H1 (cell line): ENCODE results near the gene CLDN24. TPM values are rescaled to one million over a fixed set of nuclear protein-coding genes. Genes with fewer than 3 reads are reported as not detected.

ENCODE experiments used
- CTCF ChIA-PET: fragments of 300-600 bp; sonication (Branson Sonifier 250); formaldehyde crosslinking; loops from one replicate; lab custom pipeline; 2021; ENCODE audit not compliant: partially characterized antibody; lab: Charles Lee
- POLR2A ChIA-PET: fragments of 300-600 bp; sonication (Branson Sonifier 250); formaldehyde crosslinking; loops from one replicate; lab custom pipeline; 2021; ENCODE audit warnings: inconsistent platforms; ENCODE audit not compliant: partially characterized antibody; lab: Charles Lee
- DNase-seq, 2 experiments: peaks; one replicate each; pipeline versions ENCODE4 v3.0.0 to v3.0.0-alpha.2; 2010 to 2022; ENCODE audit warnings: low spot score in 2 of 2, low read depth in 1 of 2, mixed read lengths in 1 of 2
- FAIRE-seq: peaks from 2 replicates; lab custom pipeline; 2011; peaks lifted over from hg19 to GRCh38; lab: Jason Lieb, UNC
- H2AFZ ChIP-seq: 2 replicates; pipeline ENCODE4 v1.8.1; 2012; ENCODE audit warnings: low read length, inconsistent platforms
- H2AK5ac ChIP-seq: 2 replicates; pipeline ENCODE4 v1.6.1; 2013; ENCODE audit warnings: low read depth, low read length
- H2BK120ac ChIP-seq: replicated peaks from 2 replicates; pipeline ENCODE3; 2013; ENCODE audit warnings: low read depth, low read length, inconsistent platforms
- H2BK12ac ChIP-seq: 2 replicates; pipeline ENCODE4 v1.6.1; 2013; ENCODE audit warnings: low read depth, low read length
- H2BK15ac ChIP-seq: 2 replicates; pipeline ENCODE4 v1.6.1; 2013; ENCODE audit warnings: low read length
- H2BK20ac ChIP-seq: 2 replicates; pipeline ENCODE4 v1.6.1; 2013; ENCODE audit warnings: low read length
- H2BK5ac ChIP-seq: 2 replicates; pipeline ENCODE4 v1.6.1; 2013; ENCODE audit warnings: low read depth, low read length
- H3K14ac ChIP-seq: 2 replicates; pipeline ENCODE4 v1.6.1; 2013; ENCODE audit warnings: inconsistent platforms; ENCODE audit not compliant: insufficient read length
- H3K18ac ChIP-seq: 2 replicates; pipeline ENCODE4 v1.6.1; 2013; ENCODE audit warnings: low read length; ENCODE audit errors: extremely low read depth
- H3K23ac ChIP-seq: 2 replicates; pipeline ENCODE4 v1.6.1; 2013; ENCODE audit warnings: inconsistent platforms; ENCODE audit not compliant: insufficient read length
- H3K23me2 ChIP-seq: 2 replicates; pipeline ENCODE4 v1.6.1; 2013; ENCODE audit warnings: low read depth, low read length
- H3K27ac ChIP-seq: 2 replicates; pipeline ENCODE4 v1.6.1; 2011; ENCODE audit warnings: low read depth, low read length, inconsistent platforms
- H3K27me3 ChIP-seq, 4 experiments: replicated peaks in 1 of 4; 1 replicate in 1 of 4; 2 replicates in 3 of 4; pipeline versions ENCODE4 v1.6.1 to v1.8.1; 2011 to 2013; ENCODE audit warnings: low read length in 3 of 4, mild to moderate bottlenecking in 3 of 4, inconsistent platforms in 2 of 4, mixed read lengths in 2 of 4, moderate library complexity in 1 of 4; ENCODE audit not compliant: control insufficient read depth in 3 of 4, insufficient read depth in 3 of 4; ENCODE audit errors: extremely low read depth in 1 of 4
- H3K36me3 ChIP-seq, 4 experiments: 2 replicates each; pipeline versions ENCODE4 v1.6.1 to v1.8.1; 2011 to 2013; ENCODE audit warnings: mild to moderate bottlenecking in 4 of 4, low read length in 3 of 4, moderate library complexity in 2 of 4, control low read depth in 1 of 4, inconsistent platforms in 1 of 4; ENCODE audit not compliant: insufficient read depth in 4 of 4, control insufficient read depth in 2 of 4
- H3K4ac ChIP-seq: replicated peaks from 2 replicates; pipeline ENCODE3; 2013; ENCODE audit warnings: low read length, low read depth, mixed read lengths, inconsistent platforms; ENCODE audit not compliant: insufficient read length
- H3K4me1 ChIP-seq, 4 experiments: replicated peaks in 1 of 4; 1 replicate in 1 of 4; 2 replicates in 3 of 4; pipeline versions ENCODE4 v1.6.1 to v1.8.1; 2011 to 2013; ENCODE audit warnings: low read length in 3 of 4, inconsistent platforms in 2 of 4, mixed read lengths in 1 of 4; ENCODE audit not compliant: insufficient read depth in 4 of 4, control insufficient read depth in 3 of 4
- H3K4me2 ChIP-seq, 2 experiments: 2 replicates each; pipeline versions ENCODE4 v1.6.1 to v1.8.1; 2011 to 2013; ENCODE audit warnings: low read depth in 2 of 2, low read length in 2 of 2, control low read depth in 1 of 2, inconsistent platforms in 1 of 2, mild to moderate bottlenecking in 1 of 2; ENCODE audit not compliant: insufficient read depth in 1 of 2
- H3K4me3 ChIP-seq, 4 experiments: fragments of 200-600, 300-600 bp in 1 of 4; sonication (generic), shearing (Covaris generic), sonication (Bioruptor Twin) in 1 of 4; 2 replicates each; pipeline versions ENCODE4 v1.5.1 to v1.8.1; 2011 to 2016; ENCODE audit warnings: low read length in 4 of 4, low read depth in 3 of 4, control low read depth in 2 of 4, inconsistent platforms in 2 of 4, mild to moderate bottlenecking in 2 of 4, mixed read lengths in 1 of 4, moderate library complexity in 1 of 4; ENCODE audit not compliant: insufficient read depth in 2 of 4; ENCODE audit errors: extremely low read depth in 1 of 4
- H3K56ac ChIP-seq: replicated peaks from 2 replicates; pipeline ENCODE3; 2013; ENCODE audit warnings: low read depth, mild to moderate bottlenecking, mixed read lengths, low read length, inconsistent platforms; ENCODE audit not compliant: insufficient read length
- H3K79me1 ChIP-seq: 2 replicates; pipeline ENCODE4 v1.6.1; 2013; ENCODE audit warnings: low read depth, low read length, control low read depth
- H3K79me2 ChIP-seq, 2 experiments: 2 replicates each; pipeline versions ENCODE4 v1.6.1 to v1.8.1; 2012 to 2013; ENCODE audit warnings: low read length in 2 of 2, mild to moderate bottlenecking in 2 of 2, inconsistent platforms in 1 of 2; ENCODE audit not compliant: insufficient read depth in 2 of 2, control insufficient read depth in 1 of 2
- H3K9ac ChIP-seq, 4 experiments: replicated peaks in 1 of 4; 1 replicate in 1 of 4; 2 replicates in 3 of 4; pipeline versions ENCODE4 v1.6.1 to v1.8.1; 2011 to 2013; ENCODE audit warnings: low read depth in 3 of 4, low read length in 3 of 4, control low read depth in 2 of 4, mild to moderate bottlenecking in 2 of 4, moderate library complexity in 2 of 4, inconsistent platforms in 1 of 4; ENCODE audit errors: extremely low read depth in 1 of 4
- H3K9me3 ChIP-seq, 2 experiments: 2 replicates each; pipeline versions ENCODE4 v1.6.1 to v1.8.1; 2012 to 2013; ENCODE audit warnings: mild to moderate bottlenecking in 2 of 2, moderate library complexity in 2 of 2, control low read depth in 1 of 2, inconsistent platforms in 1 of 2, low read depth in 1 of 2, low read length in 1 of 2, mixed read lengths in 1 of 2; ENCODE audit not compliant: insufficient read depth in 2 of 2
- H4K20me1 ChIP-seq, 2 experiments: replicated peaks in 1 of 2; 2 replicates each; pipeline versions ENCODE3 to v1.8.1; 2011 to 2013; ENCODE audit warnings: inconsistent platforms in 2 of 2, low read length in 2 of 2, mild to moderate bottlenecking in 1 of 2; ENCODE audit not compliant: insufficient read depth in 2 of 2, control insufficient read depth in 1 of 2
- H4K5ac ChIP-seq: 2 replicates; pipeline ENCODE4 v1.6.1; 2013; ENCODE audit warnings: low read length, low read depth, mixed read lengths, inconsistent platforms; ENCODE audit not compliant: insufficient read length
- H4K8ac ChIP-seq: 2 replicates; pipeline ENCODE4 v1.8.0; 2013; ENCODE audit warnings: mild to moderate bottlenecking, moderate library complexity, low read length, inconsistent platforms; ENCODE audit not compliant: insufficient read depth; ENCODE audit errors: extremely low read depth
- H4K91ac ChIP-seq: replicated peaks from 2 replicates; pipeline ENCODE3; 2013; ENCODE audit warnings: low read length, mixed read lengths, inconsistent platforms; ENCODE audit not compliant: insufficient read length
- ASH2L ChIP-seq: fragments of 200-600, 300-600 bp; sonication (generic); IDR thresholded peaks from one replicate; pipeline ENCODE4 v1.7.1; 2017; ENCODE audit warnings: low read length
- BCL11A ChIP-seq, 2 experiments: IDR thresholded peaks; one replicate each; pipeline ENCODE4 v1.6.1; 2011; ENCODE audit warnings: low read depth in 2 of 2, low read length in 2 of 2, mild to moderate bottlenecking in 2 of 2
- CREB1 ChIP-seq: IDR thresholded peaks from 2 replicates; pipeline ENCODE4 v1.6.1; 2012; ENCODE audit warnings: inconsistent platforms
- EP300 ChIP-seq, 2 experiments: IDR thresholded peaks; 1 replicate in 1 of 2; 2 replicates in 1 of 2; pipeline ENCODE4 v1.6.1; 2011 to 2012; ENCODE audit warnings: low read depth in 2 of 2, low read length in 2 of 2, mild to moderate bottlenecking in 2 of 2, borderline replicate concordance in 1 of 2, inconsistent platforms in 1 of 2, moderate library complexity in 1 of 2
- JUND ChIP-seq: IDR thresholded peaks from 2 replicates; pipeline ENCODE4 v1.6.1; 2011; ENCODE audit warnings: mild to moderate bottlenecking, improper control_type of control experiment, low read length
- NANOG ChIP-seq: IDR thresholded peaks from 2 replicates; pipeline ENCODE4 v1.6.1; 2011; ENCODE audit warnings: low read length, low read depth, mild to moderate bottlenecking, inconsistent platforms; ENCODE audit not compliant: insufficient read depth, poor library complexity, severe bottlenecking
- NRF1 ChIP-seq: IDR thresholded peaks from 2 replicates; pipeline ENCODE4 v1.6.1; 2011; ENCODE audit warnings: mild to moderate bottlenecking, low read depth, low read length, improper control_type of control experiment
- POLR2AphosphoS5 ChIP-seq: IDR thresholded peaks from 2 replicates; pipeline ENCODE4 v1.6.1; 2011; ENCODE audit warnings: low read depth, low read length
- RAD21 ChIP-seq, 2 experiments: IDR thresholded peaks in 1 of 2; conservative IDR thresholded peaks in 1 of 2; 2 replicates each; pipeline ENCODE4 v1.6.1; 2011; ENCODE audit warnings: low read depth in 2 of 2, low read length in 2 of 2, improper control_type of control experiment in 1 of 2, inconsistent platforms in 1 of 2, mild to moderate bottlenecking in 1 of 2, moderate library complexity in 1 of 2
- SRF ChIP-seq: IDR thresholded peaks from 2 replicates; pipeline ENCODE4 v1.6.1; 2011; ENCODE audit warnings: mild to moderate bottlenecking, low read depth, low read length, moderate library complexity
- SUZ12 ChIP-seq: fragments of 200-600 bp; sonication (generic); IDR thresholded peaks from 2 replicates; pipeline ENCODE4 v1.6.1; 2012; ENCODE audit warnings: mild to moderate bottlenecking, inconsistent platforms, low read length, moderate library complexity, mixed read lengths
- TAF1 ChIP-seq: IDR thresholded peaks from 2 replicates; pipeline ENCODE4 v1.6.1; 2011; ENCODE audit warnings: mild to moderate bottlenecking, low read depth, low read length
- TCF12 ChIP-seq: IDR thresholded peaks from 2 replicates; pipeline ENCODE4 v1.6.1; 2011; ENCODE audit warnings: low read depth, mild to moderate bottlenecking, low read length
- TEAD4 ChIP-seq: IDR thresholded peaks from 2 replicates; pipeline ENCODE4 v1.6.1; 2012; ENCODE audit warnings: low read depth, low read length, inconsistent platforms, mixed read lengths
- WGBS, 2 experiments: shearing (Covaris generic) in 1 of 2; methylation state at CpG; one replicate each; pipeline versions ENCODE4 v1.1.6 to v1.1.7; 2013 to 2015; ENCODE audit warnings: low lambda C conversion rate in 2 of 2, mixed read lengths in 2 of 2, inconsistent platforms in 1 of 2, low coverage in 1 of 2, missing lambda C conversion rate in 1 of 2; ENCODE audit not compliant: insufficient replicate concordance in 2 of 2, insufficient coverage in 1 of 2, insufficient read length in 1 of 2; ENCODE audit errors: extremely low coverage in 1 of 2, missing lambda C conversion rate in 1 of 2; 5-methylcytosine and 5-hydroxymethylcytosine counted together
- polyA plus RNA-seq, 7 experiments: library from polyadenylated mRNA; depleted of rRNA in 3 of 7; stranded (reverse) in 5 of 7; unstranded in 2 of 7; fragments of >200 nt in 5 of 7; fragments of 200-250 nt in 2 of 7; gene quantifications; 1 replicate in 5 of 7; 2 replicates in 1 of 7; 4 replicates in 1 of 7; pipeline versions ENCODE4 v1.2.1 to v1.2.3, GENCODE V29; 2011 to 2013; ENCODE audit warnings: missing spikeins in 2 of 7, mixed read lengths in 2 of 7
- total RNA-seq: library from RNA; stranded (reverse); fragmentation: NEBNext Ultra II Directional; extraction: Animal tissue kit (Norgen Biotek cat#: 25700); gene quantifications from 2 replicates; pipeline ENCODE4 v1.2.1, GENCODE V29; 2021
- TF ChIP-seq, protein P1 (sequence below): IDR thresholded peaks from 2 replicates; pipeline ENCODE4 v1.6.1; 2011; ENCODE audit warnings: low read depth, mild to moderate bottlenecking, low read length; ENCODE audit not compliant: insufficient read depth

Gene CLDN24
- total and polyA plus RNA-seq, 2 of the 8 experiments (the other 6 are each of a cell fraction or from before 2014, with no cell fraction given): not detected

- H2AFZ ChIP-seq: no peak overlapping the region
- H4K5ac ChIP-seq: no peak overlapping the region
- no peaks in the 10 kb centered on the region for H3K9me3 ChIP-seq
- CTCF ChIA-PET: no interaction called here
- H3K79me2 ChIP-seq: no peaks in the 10 kb centered on the region
- no peak overlapping the region for H2BK120ac ChIP-seq
- no peak overlapping the region for H2BK5ac ChIP-seq
- DNase-seq (no peak), FAIRE-seq (no peak)
- WGBS, 2 experiments: 91% methylated on average over 9 of the region's 9 CpGs; no CpG with 5 or more reads in 1 of the 2 experiments
- H3K4ac ChIP-seq: no peak overlapping the region
- H4K8ac ChIP-seq: no peak overlapping the region
- no peak overlapping the region for H2BK15ac ChIP-seq
- POLR2A ChIA-PET: no interaction called here
- no peaks in the 10 kb centered on the region for H3K23me2 ChIP-seq
- H3K36me3 ChIP-seq: no peaks in the 10 kb centered on the region
- no peak overlapping the region for H3K23ac ChIP-seq
- no peaks in the 10 kb centered on the region for H3K4me1 ChIP-seq
- no peak overlapping the region for H3K27ac ChIP-seq
- H3K14ac ChIP-seq: no peak overlapping the region
- no peaks in the 10 kb centered on the region for H3K79me1 ChIP-seq
- H3K18ac ChIP-seq: no peak overlapping the region
- H4K91ac ChIP-seq: no peak overlapping the region
- no peak overlapping the region for H2BK12ac ChIP-seq
- no peak overlapping the region for H2BK20ac ChIP-seq
- no peak overlapping the region for H3K9ac ChIP-seq
- H3K56ac ChIP-seq: no peak overlapping the region
- H3K27me3 ChIP-seq: no peaks in the 10 kb centered on the region
- no peak overlapping the region for H2AK5ac ChIP-seq
- H3K4me3 ChIP-seq: no peak overlapping the region
- H4K20me1 ChIP-seq: no peaks in the 10 kb centered on the region
- H3K4me2 ChIP-seq: no peak overlapping the region
- TF ChIP-seq NANOG: no peak
- no peak for TF ChIP-seq POLR2AphosphoS5
- TF ChIP-seq ASH2L: no peak
- no peak for TF ChIP-seq TCF12
- no peak for TF ChIP-seq TAF1
- TF ChIP-seq SUZ12: no peak
- TF ChIP-seq TEAD4: no peak
- TF ChIP-seq RAD21 (IDR thresholded peaks at IDR 0.05 in 1 of 2, conservative IDR thresholded peaks at IDR 0.05 in 1 of 2; ENCODE audit: low read depth in 2 of 2, low read length in 2 of 2): no peak
- no peak for TF ChIP-seq SRF
- TF ChIP-seq EP300 (IDR thresholded peaks at IDR 0.05; ENCODE audit: borderline replicate concordance in 1 of 2, low read depth in 2 of 2, low read length in 2 of 2): no peak
- TF ChIP-seq NRF1: no peak
- no peak for TF ChIP-seq BCL11A (IDR thresholded peaks at IDR 0.05; ENCODE audit: low read depth in 2 of 2, low read length in 2 of 2)
- TF ChIP-seq, protein P1, sequence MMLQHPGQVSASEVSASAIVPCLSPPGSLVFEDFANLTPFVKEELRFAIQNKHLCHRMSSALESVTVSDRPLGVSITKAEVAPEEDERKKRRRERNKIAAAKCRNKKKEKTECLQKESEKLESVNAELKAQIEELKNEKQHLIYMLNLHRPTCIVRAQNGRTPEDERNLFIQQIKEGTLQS: no peak
- TF ChIP-seq JUND: no peak
- TF ChIP-seq CREB1: no peak
Observed at GRCh38 chr4:183349673-183350072, 27.4 kb upstream of the CLDN24 start.
